Left kidney (tissue), 2 donors: ENCODE measurements around the gene RBCK1. TPM values are rescaled to one million over a fixed set of nuclear protein-coding genes. Genes with fewer than 3 reads are reported as not detected.
"Not testable (repeated sequence)": the region's sequence is repeated elsewhere in the genome, so short reads cannot be mapped to it uniquely, and the experiment has no call there.

Experiments
- DNase-seq: peaks from one replicate; pipeline ENCODE4 v3.0.0-alpha.2; 2013
- polyA plus RNA-seq: library from polyadenylated mRNA; unstranded; fragments of 120-200 nt; gene quantifications from one replicate; pipeline ENCODE4 v1.2.1, GENCODE V29; 2013; ENCODE audit not compliant: insufficient read length

The RBCK1 gene
- polyA plus RNA-seq, 1 donor, result 94.4 TPM

- DNase-seq, result no peak
Measured at GRCh38 chr20:373171-373890, 34.8 kb upstream of the RBCK1 start.

GRCh38 chr20:375265-375889 lies 32.7 kb upstream of the RBCK1 start:
- no peak for DNase-seq

DNA sequence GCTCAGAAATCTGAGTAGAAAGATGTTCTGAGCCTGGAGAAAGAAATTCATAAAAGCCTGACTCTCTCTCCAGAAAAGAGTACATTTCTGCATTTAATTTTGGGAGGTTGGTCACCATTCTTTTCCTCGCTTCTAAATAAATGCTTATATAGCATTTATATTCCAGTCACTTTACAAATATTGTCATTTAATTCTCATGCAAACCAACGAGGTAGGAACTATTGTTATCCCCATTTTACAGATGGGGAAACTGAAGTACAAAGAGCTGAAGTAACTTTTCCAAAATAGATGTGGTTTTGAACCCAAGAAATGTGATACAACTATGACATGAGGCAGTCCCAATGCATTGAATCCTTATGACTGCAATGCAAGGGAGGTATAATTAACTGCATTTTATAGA lies 32.0 kb upstream of the RBCK1 start:
- DNase-seq, result no peak

- no peak for DNase-seq
Measured at GRCh38 chr20:376750-377149, 31.3 kb upstream of the RBCK1 start.

- not testable (repeated sequence) for DNase-seq
Measured at GRCh38 chr20:377578-377977, 30.5 kb upstream of the RBCK1 start.

GRCh38 chr20:378961-379336 lies 29.1 kb upstream of the RBCK1 start:
- no peak for DNase-seq

GRCh38 chr20:380763-381580 lies 27.1 kb upstream of the RBCK1 start:
- DNase-seq, result no peak

GRCh38 chr20:381581-382290 lies 26.4 kb upstream of the RBCK1 start:
- DNase-seq, result no peak

- DNase-seq, result no peak
Measured at GRCh38 chr20:382291-383115, 25.6 kb upstream of the RBCK1 start.

DNA sequence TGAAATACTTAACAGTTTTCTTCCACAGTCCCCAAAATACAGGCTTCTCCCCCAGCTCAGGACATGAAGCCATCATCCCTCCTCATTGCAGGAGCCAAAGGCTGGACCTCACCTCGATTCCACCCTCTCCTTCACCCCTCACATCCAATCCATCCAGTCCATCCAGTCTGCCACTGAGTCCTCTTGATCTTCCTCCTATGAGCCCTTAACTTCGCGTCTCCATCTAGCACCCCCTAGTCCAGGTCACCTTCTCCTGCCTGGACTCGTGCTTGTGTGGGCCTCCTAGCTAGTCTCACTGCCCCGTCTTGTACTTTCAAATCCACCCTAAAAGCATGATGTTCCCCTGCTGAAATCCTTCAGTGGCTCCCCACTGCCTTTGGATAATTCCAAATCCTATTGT lies 24.2 kb upstream of the RBCK1 start:
- DNase-seq, result no peak

GRCh38 chr20:384723-385122 lies 23.4 kb upstream of the RBCK1 start:
- DNase-seq, result no peak

DNA sequence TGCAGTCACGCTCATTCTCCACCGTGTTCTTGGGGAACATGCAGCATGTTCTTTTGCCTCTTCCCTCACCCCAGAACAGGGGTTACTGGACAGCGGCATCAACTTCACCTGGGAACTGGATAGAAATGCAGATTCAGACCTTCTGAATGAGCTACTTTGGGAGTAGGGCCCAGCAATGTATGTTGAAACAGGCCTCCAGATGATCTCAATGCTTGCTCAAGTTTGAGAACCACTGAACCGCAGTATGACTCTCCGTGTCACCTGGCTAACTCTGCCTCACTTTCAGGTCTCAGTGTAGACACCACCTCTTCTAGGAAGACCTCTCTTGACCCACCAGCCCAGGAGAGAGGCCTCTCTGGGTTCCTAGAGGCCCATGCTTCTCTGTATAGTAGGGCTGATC lies 22.7 kb upstream of the RBCK1 start:
- no peak for DNase-seq

GRCh38 chr20:386634-387033 lies 21.5 kb upstream of the RBCK1 start:
- not testable (repeated sequence) for DNase-seq

- DNase-seq, result no peak
Measured at GRCh38 chr20:387520-387919, 20.6 kb upstream of the RBCK1 start.

DNA sequence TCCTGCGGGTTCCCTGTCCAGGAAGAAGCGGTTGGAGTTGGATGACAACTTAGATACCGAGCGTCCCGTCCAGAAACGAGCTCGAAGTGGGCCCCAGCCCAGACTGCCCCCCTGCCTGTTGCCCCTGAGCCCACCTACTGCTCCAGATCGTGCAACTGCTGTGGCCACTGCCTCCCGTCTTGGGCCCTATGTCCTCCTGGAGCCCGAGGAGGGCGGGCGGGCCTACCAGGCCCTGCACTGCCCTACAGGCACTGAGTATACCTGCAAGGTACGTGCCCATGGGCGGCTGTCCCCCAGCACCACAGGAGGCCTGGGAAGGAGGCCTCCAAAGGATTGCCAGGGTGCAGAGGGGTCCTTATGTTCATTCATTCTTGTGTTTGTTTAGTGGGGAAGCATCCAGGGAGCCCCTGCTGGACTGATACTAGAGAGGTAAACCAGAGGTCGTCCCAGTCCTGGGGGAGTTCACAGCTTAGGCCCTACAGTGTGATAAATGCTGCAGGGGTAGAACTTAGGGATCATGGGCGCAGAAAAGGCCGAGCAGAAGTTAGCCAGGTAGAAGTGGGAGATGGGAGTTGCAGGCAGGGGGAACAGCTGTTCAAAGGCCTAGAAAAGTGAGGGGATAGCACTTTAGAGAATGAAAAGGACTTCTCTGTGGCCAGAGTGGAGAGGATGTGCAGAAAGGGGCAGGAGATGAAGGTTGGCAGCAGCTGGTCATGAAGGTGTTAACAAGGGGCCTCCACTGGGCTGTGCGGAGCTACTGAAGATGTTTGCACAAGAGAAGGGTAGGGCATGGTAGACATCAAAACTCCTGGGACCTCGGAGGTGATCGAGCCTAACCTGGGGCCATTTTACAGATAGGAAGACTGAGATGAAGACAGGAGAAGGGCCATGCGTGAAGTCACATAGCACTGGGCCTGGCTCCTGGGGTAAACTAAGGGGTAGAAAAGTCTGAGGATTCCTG lies 19.8 kb upstream of the RBCK1 start:
- DNase-seq, result no peak

GRCh38 chr20:389220-389619 lies 18.9 kb upstream of the RBCK1 start:
- DNase-seq, result no peak

- no peak for DNase-seq
Measured at GRCh38 chr20:391041-391711, 16.9 kb upstream of the RBCK1 start.

DNA sequence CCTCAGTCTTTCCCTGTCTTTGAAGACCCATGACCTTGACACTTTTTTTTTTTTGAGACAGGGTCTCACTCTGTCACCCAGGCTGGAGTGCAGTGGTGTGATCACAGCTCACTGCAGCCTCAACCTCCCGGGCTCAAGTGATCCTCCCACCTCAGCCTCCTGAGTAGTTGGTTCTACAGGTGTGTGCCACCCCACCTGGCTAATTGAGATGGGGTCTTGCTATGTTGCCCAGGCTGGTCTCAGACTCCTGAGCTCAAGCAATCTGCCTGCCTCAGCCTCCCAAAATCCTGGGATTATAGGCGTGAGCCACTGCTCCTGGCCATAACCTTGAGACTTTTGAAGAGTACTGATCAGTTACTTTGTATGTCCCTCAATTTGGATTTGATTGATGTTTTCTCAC lies 14.8 kb upstream of the RBCK1 start:
- DNase-seq, result not testable (repeated sequence)

DNA sequence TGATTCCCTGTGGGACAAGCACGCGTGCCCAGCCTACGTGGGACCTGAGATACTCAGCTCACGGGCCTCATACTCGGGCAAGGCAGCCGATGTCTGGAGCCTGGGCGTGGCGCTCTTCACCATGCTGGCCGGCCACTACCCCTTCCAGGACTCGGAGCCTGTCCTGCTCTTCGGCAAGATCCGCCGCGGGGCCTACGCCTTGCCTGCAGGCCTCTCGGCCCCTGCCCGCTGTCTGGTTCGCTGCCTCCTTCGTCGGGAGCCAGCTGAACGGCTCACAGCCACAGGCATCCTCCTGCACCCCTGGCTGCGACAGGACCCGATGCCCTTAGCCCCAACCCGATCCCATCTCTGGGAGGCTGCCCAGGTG lies 11.9 kb upstream of the RBCK1 start:
- DNase-seq, result no peak
